ENCODE measurements around the gene CPLX1.

DNA sequence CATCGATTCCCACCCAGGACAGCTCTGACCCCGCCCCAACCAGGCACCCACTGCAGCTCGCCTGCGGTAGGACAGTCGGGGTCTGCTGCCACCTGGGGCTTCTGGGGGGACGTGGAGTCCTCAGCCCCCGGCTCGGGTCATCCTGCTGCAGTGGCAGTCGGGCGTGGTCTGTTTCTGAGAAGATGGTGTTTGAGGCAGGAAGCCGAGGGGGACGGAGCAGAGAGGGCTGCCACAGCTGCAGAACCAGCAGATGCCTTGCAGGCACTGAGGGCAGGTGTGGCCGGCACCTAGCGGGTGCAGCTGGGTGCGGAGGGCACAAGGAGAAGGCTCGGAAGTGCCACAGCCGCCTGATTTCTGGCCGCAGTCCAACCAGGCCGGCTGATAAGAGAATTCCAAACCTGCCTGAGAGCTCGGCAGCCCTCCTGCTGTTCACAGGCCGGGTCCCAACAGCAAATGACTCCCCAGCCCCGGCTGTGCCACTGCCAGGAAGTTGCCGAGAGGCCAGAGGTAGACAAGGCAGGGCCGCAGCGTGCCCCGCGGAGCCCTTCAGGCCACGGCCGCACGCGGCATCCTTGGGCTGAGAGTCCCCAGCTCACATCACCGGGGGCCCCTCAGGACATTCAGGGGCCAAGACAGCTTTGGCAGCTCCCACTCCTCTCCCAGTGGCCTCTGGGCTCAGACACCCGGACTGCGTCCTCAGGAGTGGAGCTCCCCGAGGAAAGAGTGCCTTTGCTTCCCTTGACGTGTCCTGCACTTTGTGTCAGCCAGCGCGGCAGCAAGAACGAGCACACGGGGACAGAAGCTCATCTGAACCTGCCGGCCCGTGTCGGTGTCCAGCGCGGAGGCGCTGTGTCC is 9.4 kb upstream of the CPLX1 start:
- TF ChIP-seq, protein P1, sequence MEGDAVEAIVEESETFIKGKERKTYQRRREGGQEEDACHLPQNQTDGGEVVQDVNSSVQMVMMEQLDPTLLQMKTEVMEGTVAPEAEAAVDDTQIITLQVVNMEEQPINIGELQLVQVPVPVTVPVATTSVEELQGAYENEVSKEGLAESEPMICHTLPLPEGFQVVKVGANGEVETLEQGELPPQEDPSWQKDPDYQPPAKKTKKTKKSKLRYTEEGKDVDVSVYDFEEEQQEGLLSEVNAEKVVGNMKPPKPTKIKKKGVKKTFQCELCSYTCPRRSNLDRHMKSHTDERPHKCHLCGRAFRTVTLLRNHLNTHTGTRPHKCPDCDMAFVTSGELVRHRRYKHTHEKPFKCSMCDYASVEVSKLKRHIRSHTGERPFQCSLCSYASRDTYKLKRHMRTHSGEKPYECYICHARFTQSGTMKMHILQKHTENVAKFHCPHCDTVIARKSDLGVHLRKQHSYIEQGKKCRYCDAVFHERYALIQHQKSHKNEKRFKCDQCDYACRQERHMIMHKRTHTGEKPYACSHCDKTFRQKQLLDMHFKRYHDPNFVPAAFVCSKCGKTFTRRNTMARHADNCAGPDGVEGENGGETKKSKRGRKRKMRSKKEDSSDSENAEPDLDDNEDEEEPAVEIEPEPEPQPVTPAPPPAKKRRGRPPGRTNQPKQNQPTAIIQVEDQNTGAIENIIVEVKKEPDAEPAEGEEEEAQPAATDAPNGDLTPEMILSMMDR (IDR thresholded peaks at IDR 0.05) = no peak
- TF ChIP-seq POLR2A (IDR thresholded peaks at IDR 0.05) = no peak

Measured in adrenal gland (tissue), 5 donors.